ENCODE results near the gene ARL5C.

ARL5C gene

DNA sequence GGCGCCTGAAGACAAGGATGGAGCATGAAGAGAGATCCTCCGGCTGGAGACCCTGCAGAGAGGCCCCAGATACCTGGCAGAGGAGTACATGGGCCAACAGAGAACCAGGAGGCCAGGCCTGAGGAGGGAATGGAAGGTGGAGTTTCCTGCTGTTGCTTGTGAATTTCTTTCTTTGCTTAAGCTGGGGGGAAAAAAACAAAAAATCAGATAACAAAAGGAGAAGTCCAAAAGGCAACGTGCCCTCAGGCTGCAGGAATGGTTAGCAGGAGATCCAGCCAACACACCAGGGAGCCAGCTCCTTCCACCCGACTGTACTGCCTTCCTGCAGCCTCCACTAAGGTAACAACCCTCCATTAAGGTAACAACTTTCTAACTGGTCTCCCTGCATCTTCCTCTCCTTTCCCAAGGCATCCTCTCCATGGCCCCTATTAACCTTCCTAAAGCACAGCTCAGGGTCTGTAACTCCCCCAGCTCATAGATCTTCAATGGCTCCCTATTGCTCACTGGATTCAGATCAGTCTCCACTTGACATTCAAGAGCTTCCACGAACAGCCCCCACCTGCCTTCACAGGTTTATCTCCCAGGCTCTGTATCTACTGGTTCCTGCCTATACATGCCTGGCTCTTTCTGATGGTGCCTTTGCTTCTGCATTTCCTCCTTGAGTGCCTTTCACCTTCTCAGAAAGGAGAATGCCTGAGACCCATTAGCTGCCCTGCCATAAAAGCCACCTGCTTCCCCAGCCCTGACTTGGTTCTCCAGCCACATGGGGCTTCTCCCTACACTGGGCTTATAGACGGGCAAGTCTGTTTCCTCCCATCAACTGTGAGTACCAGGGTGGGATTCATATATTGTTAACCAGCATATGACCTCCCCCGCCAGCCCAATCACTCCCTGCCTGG is 725 bp upstream of the ARL5C start:
- DNase-seq, result no peak

- DNase-seq, result no peak
Observed at GRCh38 chr17:39165178-39165840, 652 bp downstream of the ARL5C start.

DNA sequence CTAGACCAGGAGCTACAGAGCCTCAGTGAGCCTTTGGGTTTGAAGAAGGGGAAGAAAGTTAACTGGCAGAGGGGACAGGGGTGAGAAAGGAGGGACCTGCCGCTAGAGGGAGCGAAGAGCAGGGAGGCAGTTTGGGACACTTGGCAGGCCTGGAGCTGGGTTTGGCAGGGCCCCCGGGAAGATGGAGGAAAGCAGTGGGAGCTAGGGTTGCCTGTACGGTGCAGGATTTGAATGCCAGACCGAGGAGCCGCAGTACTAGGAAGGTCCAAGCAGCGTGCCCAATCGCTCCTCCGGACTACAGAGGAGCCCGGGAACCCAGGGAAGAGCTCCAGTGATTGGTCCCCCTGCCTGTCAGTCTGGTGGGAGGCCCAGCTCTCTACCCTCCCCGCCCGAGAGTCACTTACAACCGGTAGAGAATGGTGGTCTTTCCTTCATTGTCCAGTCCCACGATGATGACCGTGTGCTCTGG is 1.3 kb downstream of the ARL5C start:
- peak; percentile 81 for DNase-seq

DNA sequence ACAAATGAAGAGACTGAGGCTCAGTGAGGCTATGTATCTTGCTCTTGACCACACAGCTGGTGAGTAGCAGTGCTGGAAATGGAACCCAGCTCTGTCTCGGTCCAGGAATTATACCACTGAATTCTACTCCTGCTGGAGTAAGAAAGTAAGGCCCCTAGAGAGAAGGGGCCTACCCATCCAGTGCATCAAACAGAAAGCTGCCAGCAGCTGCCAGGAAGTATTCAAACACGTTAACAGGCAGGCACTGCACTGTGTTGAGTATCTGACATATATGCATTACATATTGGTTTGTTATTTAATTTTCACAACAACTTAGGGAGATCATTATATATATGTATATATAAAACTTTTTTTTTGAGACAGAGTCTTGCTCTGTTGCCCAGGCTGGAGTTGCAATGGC is 4.0 kb downstream of the ARL5C start:
- DNase-seq, result no peak

GRCh38 chr17:39158623-39159022 is 7.3 kb downstream of the ARL5C start:
- DNase-seq, result no peak

DNA sequence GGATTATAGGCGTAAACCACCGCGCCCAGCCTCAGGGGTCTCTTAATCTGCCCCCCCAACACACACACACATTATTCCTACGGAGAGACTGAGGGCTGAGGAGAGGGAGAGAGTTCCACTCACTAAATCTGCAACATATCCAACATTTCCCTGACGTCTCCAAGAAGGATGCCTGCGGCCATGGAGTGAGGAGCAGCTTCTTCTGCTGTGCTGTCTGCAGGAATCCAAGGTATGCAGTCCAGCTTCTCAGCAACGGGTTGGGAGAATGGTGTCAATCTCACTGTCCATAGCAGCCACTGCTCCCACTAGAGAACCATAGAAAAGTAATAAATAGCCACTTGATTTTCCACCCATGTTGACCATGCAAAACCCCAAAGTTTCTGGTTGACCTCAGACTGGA is 9.5 kb downstream of the ARL5C start:
- DNase-seq, result no peak

DNA sequence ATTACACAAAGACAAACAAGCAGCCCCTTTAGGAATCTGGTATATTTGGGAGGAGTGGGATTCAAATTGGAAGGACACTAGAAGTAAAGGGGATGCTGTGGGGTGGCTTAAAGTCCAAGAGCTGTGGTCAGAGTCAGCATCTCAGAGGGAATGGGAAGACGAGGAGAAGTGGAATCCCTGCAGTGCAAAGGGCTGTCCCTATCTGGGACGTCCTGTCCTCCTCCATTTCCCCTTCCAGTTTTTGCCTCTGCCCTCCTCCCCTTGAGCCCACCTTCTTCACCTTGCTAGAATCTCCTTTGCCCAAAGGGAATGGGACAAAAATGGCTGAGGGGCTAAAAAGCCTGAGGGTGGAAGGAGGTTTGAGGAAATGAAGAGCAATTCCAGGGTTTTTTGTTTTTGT is 10.3 kb downstream of the ARL5C start:
- DNase-seq, result no peak

- peak; percentile 91 for DNase-seq
Observed at GRCh38 chr17:39153599-39154051, 12.3 kb downstream of the ARL5C start.

- DNase-seq, result no peak
Observed at GRCh38 chr17:39151943-39152818, 13.8 kb downstream of the ARL5C start.

DNA sequence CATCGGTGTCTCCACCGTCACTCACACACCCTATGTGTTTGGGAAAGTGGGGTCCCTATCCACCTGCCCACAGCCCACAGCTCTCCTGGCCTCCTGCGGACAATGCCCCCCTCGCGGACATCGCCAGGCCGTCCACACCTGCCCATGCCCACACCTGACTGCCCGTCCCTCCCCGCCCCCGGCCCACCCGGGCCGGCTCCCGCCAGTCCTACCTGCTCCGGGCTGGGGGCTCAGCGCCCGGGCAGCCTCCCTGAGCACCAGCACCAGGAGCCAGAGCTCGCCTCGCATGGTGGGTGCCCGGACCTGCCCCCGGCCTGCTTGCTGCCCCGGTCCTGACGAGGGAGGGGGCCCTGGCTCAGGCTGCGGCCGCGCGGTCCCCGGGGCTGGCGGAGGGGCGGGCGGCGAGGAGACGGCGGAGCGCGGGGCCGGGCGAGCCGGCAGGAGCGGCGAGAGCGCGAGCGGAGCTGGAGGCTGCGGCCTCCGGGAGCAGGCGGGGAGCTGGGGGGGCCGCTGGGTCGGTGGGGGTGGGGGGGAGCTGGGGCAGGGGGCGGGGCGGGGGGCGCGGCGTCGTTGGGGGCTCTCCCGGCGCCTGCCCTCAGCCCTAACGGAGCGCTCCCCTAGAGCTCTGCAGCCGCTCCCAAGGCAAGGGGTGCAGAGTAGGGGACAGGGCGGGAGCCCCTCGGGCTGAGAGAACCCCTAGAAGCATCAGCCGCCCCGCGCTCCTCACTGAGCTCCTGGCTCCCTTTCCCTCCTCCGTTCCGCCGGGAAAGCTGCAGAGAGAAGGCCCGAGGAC is 14.6 kb downstream of the ARL5C start, which contains the start of gene PLXDC1:
Gene PLXDC1 (minus strand): TSS at position 488 of the 793 bp plus-strand sequence. CDS start 200 bp downstream, at position 288.
- no peak for DNase-seq

GRCh38 chr17:39150795-39151149 is 15.2 kb downstream of the ARL5C start:
- DNase-seq, result no peak

DNA sequence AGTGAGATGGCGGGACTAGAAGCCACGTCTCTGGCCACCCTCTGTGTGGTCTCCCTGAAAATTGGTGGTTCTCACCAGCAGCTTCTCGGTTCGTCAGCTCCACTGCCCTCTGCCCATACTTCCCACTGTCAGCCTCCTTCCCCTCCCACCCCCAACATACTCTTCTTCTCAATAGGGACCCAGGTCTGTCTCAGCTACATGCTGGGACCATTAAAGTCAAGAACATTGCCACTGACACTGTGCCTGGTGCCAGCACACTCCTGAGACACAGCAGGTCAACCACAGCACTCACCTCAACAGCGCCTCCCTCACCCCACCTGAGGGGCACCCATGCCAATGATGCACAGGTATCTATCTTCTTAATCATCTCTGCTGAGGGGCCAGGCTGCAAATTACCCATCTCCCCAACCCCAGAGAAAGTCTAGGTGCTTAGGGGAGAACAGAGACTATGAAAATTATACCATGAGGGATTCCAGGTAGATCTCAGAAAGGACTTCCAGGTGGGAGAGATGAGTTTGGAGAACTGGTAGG is 15.8 kb downstream of the ARL5C start:
- no peak for DNase-seq

DNA sequence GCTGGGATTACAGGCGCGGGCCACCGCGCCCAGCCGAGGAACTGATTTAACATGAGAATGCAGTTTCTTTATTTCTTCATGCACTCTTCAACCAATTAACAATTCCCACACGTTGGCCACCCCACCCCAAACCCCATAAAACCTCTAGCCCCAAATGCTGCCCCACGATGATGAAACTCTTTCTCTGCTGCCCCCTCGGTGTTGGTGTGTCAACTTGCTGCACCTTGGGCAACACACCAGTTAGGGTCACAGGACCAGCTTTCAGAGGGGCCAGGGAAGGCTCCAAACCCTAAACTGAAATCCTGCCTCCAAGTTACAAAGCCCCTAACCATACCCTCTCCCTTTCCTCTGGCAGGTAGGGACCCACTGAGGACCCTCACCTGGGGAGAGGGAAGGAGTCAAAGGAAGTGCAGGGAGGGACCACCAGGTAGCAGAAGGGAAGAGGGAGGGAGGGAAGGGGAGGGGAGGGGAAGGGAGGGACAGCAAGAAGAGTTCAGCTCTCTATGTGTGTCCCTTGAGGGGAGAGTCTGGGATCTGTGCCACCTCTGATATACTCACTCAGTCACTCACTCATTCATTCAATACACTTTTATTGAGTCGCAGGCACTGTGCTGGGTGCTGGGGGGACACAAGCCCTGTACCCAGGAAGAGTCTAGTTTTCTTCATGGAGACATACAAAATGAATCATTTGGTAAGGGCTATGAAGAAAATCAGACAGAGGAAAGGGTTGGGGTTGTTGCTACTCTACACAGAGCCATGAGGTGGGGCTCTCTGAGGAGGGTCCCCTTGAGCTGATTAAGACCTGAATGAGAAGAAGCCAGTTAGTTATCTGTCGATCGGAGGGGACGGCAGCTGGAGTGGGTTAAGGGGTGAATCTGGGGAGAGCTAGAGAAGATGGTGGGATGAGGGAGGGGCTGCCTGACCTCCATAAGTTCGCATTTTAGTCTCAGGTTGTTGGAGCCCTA is 18.5 kb downstream of the ARL5C start:
- no peak for DNase-seq

DNA sequence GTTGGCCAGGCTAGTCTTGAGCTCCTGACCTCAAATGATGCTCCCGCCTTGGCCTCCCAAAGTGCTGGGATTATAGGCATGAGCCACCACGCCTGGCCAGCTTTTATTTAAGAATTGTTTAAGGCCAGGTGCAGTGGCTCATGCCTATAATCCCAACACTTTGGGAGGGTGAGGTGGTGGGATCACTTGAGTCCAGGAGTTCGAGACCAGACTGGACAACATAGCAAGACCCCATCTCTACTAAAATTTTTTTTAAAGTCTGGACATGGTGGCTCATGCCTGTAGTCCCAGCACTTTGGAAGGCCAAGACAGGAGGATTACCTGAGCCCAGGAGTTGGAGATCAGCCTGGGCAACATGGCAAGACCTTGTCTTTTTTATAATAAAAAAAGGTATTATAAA is 19.7 kb downstream of the ARL5C start:
- DNase-seq, result no peak

DNA sequence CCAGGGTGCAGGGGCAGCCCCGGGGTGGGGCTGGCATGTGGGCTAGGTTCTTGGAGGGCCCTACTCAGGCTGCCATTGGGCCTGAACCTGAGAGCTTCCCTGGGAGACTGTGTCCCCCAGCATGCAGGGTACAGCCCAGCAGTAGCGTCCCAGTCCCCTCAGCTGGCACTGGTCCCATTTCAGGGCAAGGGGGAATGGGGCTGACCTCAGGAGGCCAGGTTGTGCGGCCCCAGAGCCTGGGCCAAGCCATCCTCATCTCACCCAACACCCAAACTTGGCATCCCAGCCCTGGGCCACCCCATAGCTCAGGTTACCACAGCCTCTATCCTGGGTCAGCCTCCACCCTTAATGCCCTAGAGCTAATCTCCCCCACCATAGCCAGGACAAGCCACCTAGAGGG is 20.8 kb downstream of the ARL5C start:
- DNase-seq, result no peak

DNA sequence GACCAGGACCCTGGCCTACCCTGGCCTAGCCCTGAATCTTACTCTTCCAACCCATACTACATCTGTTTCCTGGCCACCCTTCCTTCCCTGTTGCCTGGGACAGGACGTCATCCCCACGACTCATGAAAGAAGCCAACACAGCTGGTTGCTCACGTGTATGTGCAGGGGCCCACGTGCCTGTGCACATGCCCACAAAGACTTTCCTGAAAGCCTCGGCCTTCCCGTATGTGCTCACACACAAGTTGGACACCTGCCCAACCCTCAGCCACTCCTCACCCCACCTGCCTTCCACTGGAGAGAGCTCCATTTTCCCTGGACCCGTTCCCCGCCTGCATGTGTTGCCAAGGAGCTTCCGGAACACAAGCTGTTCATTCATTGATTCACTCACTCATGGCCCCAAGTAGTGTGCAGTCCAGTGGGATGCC is 21.5 kb downstream of the ARL5C start:
- DNase-seq, result no peak

GRCh38 chr17:39143552-39144093 is 22.3 kb downstream of the ARL5C start:
- DNase-seq, result no peak

DNA sequence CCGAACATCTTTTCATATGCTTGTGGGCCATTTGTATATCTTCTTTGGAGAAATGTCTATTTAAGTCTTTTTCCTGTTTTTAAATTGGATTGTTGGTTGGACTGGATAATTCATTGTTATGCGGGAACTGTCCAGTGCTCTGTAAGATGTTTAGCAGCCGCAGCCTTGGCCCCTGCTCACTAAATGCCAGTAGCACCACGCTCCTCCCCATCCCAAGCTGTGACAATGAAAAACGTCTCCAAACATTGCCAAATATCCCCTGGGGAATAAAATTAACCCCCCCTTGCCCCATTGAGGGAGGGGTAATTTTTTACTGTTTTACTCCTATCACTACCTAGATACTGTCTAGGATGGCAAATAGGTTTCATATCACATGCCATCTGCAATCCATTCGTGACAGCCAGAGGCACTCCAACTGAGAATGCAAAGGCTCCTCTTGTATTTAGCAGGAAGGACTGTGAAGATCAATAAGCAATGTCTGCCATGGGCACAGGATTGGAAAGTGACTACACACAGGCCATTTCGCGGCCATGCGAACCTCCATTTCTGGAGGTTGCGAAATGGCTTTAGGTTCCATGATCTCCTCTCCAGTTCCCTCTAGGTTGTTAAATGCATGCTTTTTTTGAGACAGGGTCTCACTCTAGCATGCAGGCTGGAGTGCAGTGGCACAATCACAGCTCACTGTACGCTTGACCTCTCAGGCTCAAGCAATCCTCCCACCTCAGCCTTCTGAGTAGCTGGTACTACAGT is 23.9 kb downstream of the ARL5C start:
- no peak for DNase-seq

DNA sequence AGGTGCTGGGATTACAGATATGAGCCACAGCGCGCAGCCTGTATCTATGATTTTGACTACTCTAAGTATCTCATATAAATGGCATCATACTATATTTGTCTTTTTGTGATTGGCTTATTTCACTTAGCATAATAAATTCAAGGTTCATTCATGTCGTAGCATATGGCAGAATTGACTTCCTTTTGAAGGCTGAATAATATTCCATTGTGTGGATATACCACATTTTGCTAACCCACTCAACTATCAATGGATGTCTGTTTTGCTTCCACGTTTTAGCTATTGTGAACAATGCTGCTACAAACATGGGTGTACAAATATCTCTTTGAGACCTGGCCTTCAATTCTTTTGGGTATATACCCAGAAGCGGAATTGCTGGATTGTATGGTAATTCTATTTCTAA is 24.7 kb downstream of the ARL5C start:
- DNase-seq, result no peak

GRCh38 chr17:39139561-39139960 is 26.4 kb downstream of the ARL5C start:
- DNase-seq, result no peak
